Natural killer cell (primary cell): ENCODE data around the gene LTB4R. TPM values are rescaled to one million over a fixed set of nuclear protein-coding genes. Genes with fewer than 3 reads are reported as not detected.
A peak's percentile ranks its signal among the peaks of the same experiment; 100 is the strongest.

ENCODE experiments used
- ATAC-seq, 3 donors: fragments of 150-1000 bp in 2 of 3; fragments of 200-7000 bp in 1 of 3; cut with Tn5 transposase; 1 replicate in 1 of 3; 2 replicates in 2 of 3; pipeline ENCODE4 v1.10.0; 2021; ENCODE audit warnings: mild to moderate bottlenecking in 2 of 3, moderate library complexity in 2 of 3
- DNase-seq, 2 donors: peaks; one replicate each; pipeline versions ENCODE4 v3.0.0 to v3.0.0-alpha.2; 2013 to 2021; ENCODE audit warnings: mixed read lengths in 1 of 2
- H3K27ac ChIP-seq: one replicate; pipeline ENCODE4 v1.5.1; 2013; ENCODE audit warnings: mild to moderate bottlenecking, low read length
- H3K27me3 ChIP-seq: one replicate; pipeline ENCODE4 v1.6.1; 2013; ENCODE audit warnings: low read length; ENCODE audit not compliant: control insufficient read depth, insufficient read depth
- H3K36me3 ChIP-seq: one replicate; pipeline ENCODE4 v1.6.1; 2013; ENCODE audit warnings: low read length; ENCODE audit not compliant: control insufficient read depth, insufficient read depth
- H3K4me1 ChIP-seq: one replicate; pipeline ENCODE4 v1.6.1; 2013; ENCODE audit warnings: low read length; ENCODE audit not compliant: control insufficient read depth, insufficient read depth
- H3K4me3 ChIP-seq: one replicate; pipeline ENCODE4 v1.5.1; 2013; ENCODE audit warnings: low read length
- H3K9me3 ChIP-seq: one replicate; pipeline ENCODE4 v1.6.1; 2013; ENCODE audit warnings: low read length; ENCODE audit not compliant: control insufficient read depth, insufficient read depth
- H3K27ac Mint-ChIP-seq, 2 donors: one replicate each; pipeline ENCODE4 v1.8.0; 2022; ENCODE audit warnings: mild to moderate bottlenecking in 2 of 2, mixed read lengths in 2 of 2, moderate library complexity in 1 of 2
- H3K27me3 Mint-ChIP-seq, 2 donors: one replicate each; pipeline ENCODE4 v1.8.0; 2022; ENCODE audit warnings: low read depth in 2 of 2, mixed read lengths in 2 of 2
- H3K36me3 Mint-ChIP-seq: one replicate; pipeline ENCODE4 v1.8.0; 2022; ENCODE audit warnings: mixed read lengths
- H3K4me1 Mint-ChIP-seq, 2 donors: one replicate each; pipeline ENCODE4 v1.8.0; 2022; ENCODE audit warnings: mixed read lengths in 2 of 2
- H3K4me3 Mint-ChIP-seq: one replicate; pipeline ENCODE4 v1.8.0; 2022; ENCODE audit warnings: mild to moderate bottlenecking, moderate library complexity, mixed read lengths
- H3K9me3 Mint-ChIP-seq, 2 donors: one replicate each; pipeline ENCODE4 v1.8.0; 2022; ENCODE audit warnings: mixed read lengths in 2 of 2
- CTCF ChIP-seq: fragments of 200-600 bp; IDR thresholded peaks from one replicate; pipeline ENCODE4 v1.8.0; 2022; ENCODE audit warnings: antibody characterized with exemption
- WGBS: methylation state at CpG from one replicate; pipeline ENCODE4 v1.1.7; 2013; ENCODE audit warnings: missing lambda C conversion rate; ENCODE audit not compliant: insufficient coverage; 5-methylcytosine and 5-hydroxymethylcytosine counted together
- intact Hi-C: fragments of 100-400 bp; cut with micrococcal nuclease; formaldehyde crosslinking; loops from one replicate; pipeline ENCODE4 v1.14.2; 2022
- total RNA-seq, 4 donors: library from RNA; stranded (reverse); fragments of 120-200 nt in 1 of 4; gene quantifications; one replicate each; pipeline versions ENCODE4 v1.2.3 to v1.2.4, GENCODE V29; 2013 to 2022

The LTB4R gene
- total RNA-seq, 3 donors from 2014 or later (not counting 1 experiment from before 2014, with no cell fraction given) = 33.5 to 55.7 (median 49.7) TPM

- Histone ChIP-seq H3K27ac (no peak overlapping the region), H3K9me3 (no peaks in the 10 kb centered on the region), H3K27me3 (peaks cover 15% of the 10 kb centered on the region), H3K4me1 (peaks cover 54% of the 10 kb centered on the region), H3K4me3 (no peak overlapping the region), H3K36me3 (peaks cover 18% of the 10 kb centered on the region)
- ATAC-seq (no peak), DNase-seq (no peak)
- Mint-ChIP-seq H3K4me3 (no peak overlapping the region), H3K27me3 (peaks cover 11 to 13% of the 10 kb centered on the region in 2 donors), H3K36me3 (peaks cover 9% of the 10 kb centered on the region), H3K27ac (no peak overlapping the region), H3K9me3 (no peaks in the 10 kb centered on the region), H3K4me1 (peaks cover 49 to 63% of the 10 kb centered on the region in 2 donors)
- intact Hi-C loops = loop anchor here (10.0 kb wide), 1 partner anchor 818 kb away; no protein-coding TSS in a partner anchor
- 94% methylated on average over 7 of the region's 7 CpGs for WGBS
- no peak for TF ChIP-seq CTCF
Observed at GRCh38 chr14:24337144-24337823, 26.0 kb downstream of the LTB4R start.

- intact Hi-C loops = loop anchor here (10.0 kb wide), 1 partner anchor 817 kb away; no protein-coding TSS in a partner anchor
- H3K9me3 ChIP-seq = no peaks in the 10 kb centered on the region
- Mint-ChIP-seq H3K9me3 (no peaks in the 10 kb centered on the region), H3K27me3 (peaks cover 8 to 11% of the 10 kb centered on the region in 2 donors), H3K4me3 (no peak overlapping the region), H3K4me1 (peaks cover 44 to 58% of the 10 kb centered on the region in 2 donors), H3K27ac (no peak overlapping the region), H3K36me3 (peaks cover 9% of the 10 kb centered on the region)
- H3K27ac ChIP-seq = no peak overlapping the region
- no peak for DNase-seq
- peaks cover 18% of the 10 kb centered on the region for H3K36me3 ChIP-seq
- no peak for ATAC-seq
- TF ChIP-seq CTCF = no peak
- peaks cover 49% of the 10 kb centered on the region for H3K4me1 ChIP-seq
- 95% methylated on average over 8 of the region's 8 CpGs for WGBS
- H3K4me3 ChIP-seq = no peak overlapping the region
- H3K27me3 ChIP-seq = peaks cover 15% of the 10 kb centered on the region
Observed at GRCh38 chr14:24337824-24338175, 26.5 kb downstream of the LTB4R start.

GRCh38 chr14:24338843-24339242 lies 27.5 kb downstream of the LTB4R start:
- Mint-ChIP-seq H3K27me3 (peaks cover 8 to 11% of the 10 kb centered on the region in 2 donors), H3K4me3 (peak overlapping the region; percentile 90), H3K4me1 (peaks cover 35 to 50% of the 10 kb centered on the region in 2 donors), H3K36me3 (peaks cover 9% of the 10 kb centered on the region), H3K27ac (peak overlapping the region in 1 of 2 donors; percentile 83), H3K9me3 (no peaks in the 10 kb centered on the region)
- no peak for TF ChIP-seq CTCF
- H3K36me3 ChIP-seq = peaks cover 18% of the 10 kb centered on the region
- DNase-seq (no peak), ATAC-seq (no peak)
- H3K9me3 ChIP-seq = no peaks in the 10 kb centered on the region
- H3K4me1 ChIP-seq = peaks cover 39% of the 10 kb centered on the region
- H3K4me3 ChIP-seq = peak overlapping the region; percentile 60
- H3K27me3 ChIP-seq = peaks cover 12% of the 10 kb centered on the region
- no peak overlapping the region for H3K27ac ChIP-seq
- WGBS = 88% methylated on average over 14 of the region's 14 CpGs
- intact Hi-C loops = loop anchor here (10.0 kb wide), 1 partner anchor 816 kb away; no protein-coding TSS in a partner anchor
